GM19372 (cell line): ENCODE data around the gene KLHDC8A.
"Not testable (repeated sequence)": the region's sequence is repeated elsewhere in the genome, so short reads cannot be mapped to it uniquely, and the experiment has no call there.

Experiments used
- ATAC-seq: cut with Tn5 transposase; IDR thresholded peaks from one replicate; pipeline ENCODE4 v1.9.1; 2021; ENCODE audit warnings: mild to moderate bottlenecking, low read depth, moderate library complexity; ENCODE audit not compliant: unreplicated experiment

KLHDC8A gene

DNA sequence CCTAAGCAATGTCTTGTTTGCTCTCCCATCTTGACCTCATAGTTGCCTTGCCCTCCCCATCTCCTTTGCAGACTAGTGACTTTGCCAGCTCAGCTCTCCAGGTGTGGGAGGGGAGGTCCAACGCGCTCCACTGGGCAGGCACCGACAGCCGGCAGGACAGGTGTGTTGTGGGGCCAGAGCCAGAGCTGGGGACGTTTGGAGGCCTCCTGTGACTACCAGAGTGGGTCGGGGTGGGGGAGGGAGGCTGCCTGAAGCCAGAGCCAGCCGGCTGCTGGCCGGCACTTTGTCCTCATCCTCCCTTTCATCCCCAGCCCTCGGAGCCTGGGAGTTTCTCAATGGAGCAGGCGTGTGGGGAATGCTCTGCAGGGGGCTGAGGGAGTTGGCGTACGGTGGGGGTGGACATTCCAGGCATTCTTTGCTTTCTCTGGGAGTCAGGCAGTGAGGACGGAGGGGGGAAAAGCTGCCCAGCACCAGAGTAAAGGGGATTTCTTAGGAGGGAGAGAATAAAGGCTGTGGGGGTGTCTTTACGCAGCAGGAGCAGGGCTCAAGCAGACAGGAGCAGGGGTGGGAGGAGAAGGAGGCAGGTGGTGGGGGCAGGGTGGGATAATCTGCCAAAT lies 55.4 kb downstream of the KLHDC8A start:
- no peak for ATAC-seq

- no peak for ATAC-seq
These were observed 56.6 kb downstream of the KLHDC8A start for GRCh38 chr1:205300149-205300548.

GRCh38 chr1:205298191-205298994 lies 58.3 kb downstream of the KLHDC8A start:
- ATAC-seq, result no peak

DNA sequence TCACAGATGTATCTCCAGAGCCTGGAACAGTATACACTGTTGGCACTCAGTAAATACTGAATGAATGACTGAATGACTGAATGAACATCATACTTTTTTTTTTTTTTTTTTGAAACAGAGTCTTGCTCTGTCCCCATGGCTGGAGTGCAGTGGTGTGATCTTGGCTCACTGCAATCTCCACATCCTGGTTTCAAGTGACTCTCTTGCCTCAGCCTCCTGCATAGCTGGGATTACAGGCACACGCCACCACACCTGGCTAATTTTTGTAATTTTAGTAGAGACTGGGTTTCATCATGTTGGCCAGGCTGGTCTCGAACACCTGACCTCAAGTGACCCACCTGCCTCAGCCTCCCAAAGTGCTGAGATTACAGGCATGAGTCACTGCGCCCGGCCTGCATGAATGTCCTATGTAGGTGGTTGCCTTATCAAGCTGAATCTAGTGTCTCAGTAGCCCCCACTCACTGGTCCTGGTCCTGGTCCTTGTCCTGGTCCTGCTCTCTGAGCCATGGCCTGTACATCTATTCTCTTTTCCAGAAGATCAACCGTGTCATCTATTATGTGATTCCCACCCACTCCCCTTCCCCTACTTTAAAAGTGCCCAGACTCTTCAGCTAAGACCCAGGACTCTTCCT lies 59.1 kb downstream of the KLHDC8A start:
- not testable (repeated sequence) for ATAC-seq

- ATAC-seq, result no peak
These were observed 60.6 kb downstream of the KLHDC8A start for GRCh38 chr1:205296154-205296553.

DNA sequence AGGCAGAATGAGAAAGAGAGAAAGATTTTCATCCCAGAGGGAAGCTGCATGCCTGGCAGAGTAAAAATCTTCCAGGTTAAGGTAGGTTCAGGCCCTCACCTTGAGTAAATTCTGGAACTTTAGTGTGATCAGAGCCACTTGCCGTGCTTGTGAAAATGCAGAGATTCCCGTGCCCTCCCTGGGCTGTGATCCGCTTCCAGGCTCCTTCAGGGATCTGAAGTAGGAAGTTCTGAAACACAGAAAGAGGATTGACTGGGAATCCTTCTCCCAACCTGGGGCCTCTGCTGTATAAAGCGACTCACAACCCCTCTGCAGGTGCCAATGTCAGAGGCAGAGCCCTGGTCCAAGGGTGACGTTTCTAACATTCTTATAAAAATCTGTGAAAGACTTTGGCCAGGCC lies 61.8 kb downstream of the KLHDC8A start:
- ATAC-seq, result no peak

GRCh38 chr1:205294175-205294917 lies 62.4 kb downstream of the KLHDC8A start:
- ATAC-seq, result no peak

- ATAC-seq, result no peak
These were observed 63.2 kb downstream of the KLHDC8A start for GRCh38 chr1:205293350-205294074.

DNA sequence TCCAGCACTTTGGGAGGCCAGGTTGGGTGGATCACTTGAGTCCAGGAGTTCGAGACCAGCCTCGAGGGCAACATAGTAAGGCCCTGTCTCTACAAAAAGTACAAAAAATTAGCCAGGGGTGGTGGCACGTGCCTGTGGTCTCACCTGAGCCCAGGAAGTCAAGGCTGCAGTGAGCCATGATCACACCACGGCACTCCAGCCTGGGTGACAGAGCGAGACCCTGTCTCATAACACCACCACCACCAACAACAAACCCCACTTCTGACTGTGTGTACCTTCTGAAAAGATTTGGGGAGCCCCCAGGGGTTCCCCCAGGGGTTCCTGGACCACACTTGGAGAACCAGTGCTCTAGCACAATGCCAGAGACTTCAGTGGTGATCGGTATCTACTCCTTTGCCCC lies 65.1 kb downstream of the KLHDC8A start:
- no peak for ATAC-seq

GRCh38 chr1:205287767-205288559 lies 68.8 kb downstream of the KLHDC8A start:
- peak; percentile 76 for ATAC-seq

DNA sequence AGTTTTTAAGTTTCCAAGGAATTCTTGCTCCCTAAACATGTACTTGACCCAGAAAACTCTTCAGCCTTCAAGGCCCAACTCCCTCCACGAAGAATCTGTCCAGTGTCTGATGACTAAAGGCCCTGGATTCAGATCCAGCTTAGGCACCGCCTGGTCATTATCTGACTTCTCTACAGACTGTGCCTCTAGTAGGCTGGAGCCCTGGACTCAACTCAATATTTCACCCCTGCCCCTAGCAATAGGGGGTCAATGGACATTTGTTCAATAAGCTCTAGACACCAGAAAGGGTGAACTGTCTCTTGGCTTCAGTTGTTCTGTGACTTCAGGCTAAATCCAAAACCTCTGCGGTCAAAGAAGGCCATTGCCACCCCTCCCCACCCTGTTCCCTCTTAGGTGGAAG lies 69.6 kb downstream of the KLHDC8A start:
- ATAC-seq, result no peak

GRCh38 chr1:205286335-205286950 lies 70.3 kb downstream of the KLHDC8A start:
- peak; percentile 31 for ATAC-seq
